ENCODE measurements around the gene TCERG1L.

DNA sequence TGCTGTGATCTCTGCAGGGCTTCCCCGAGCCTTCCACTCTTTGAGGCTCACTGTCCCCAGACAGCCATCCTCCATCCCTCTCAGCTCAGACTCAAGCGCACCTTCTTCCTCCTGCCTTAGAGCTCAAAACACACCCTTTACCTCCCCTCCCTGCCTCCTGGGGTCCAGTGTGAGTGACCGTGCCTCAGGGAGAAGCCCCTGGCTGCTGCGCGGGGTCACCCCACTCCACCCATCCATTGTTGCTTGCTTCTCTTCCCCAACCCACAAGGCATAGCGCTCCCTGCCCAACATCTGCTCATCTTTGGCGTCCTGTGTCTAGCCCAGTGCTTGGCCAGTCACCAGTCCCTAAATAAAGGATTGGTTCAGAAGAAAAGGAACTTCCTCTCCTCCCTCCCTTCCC lies 170.3 kb downstream of the TCERG1L start:
- no peak for TF ChIP-seq POLR2A (IDR thresholded peaks at IDR 0.05; ENCODE audit: low read depth, low read length)
- TF ChIP-seq TAF1 (IDR thresholded peaks at IDR 0.05; ENCODE audit: borderline replicate concordance, low read depth, low read length), result no peak
